Renal cortex interstitium (tissue), 11 donors: ENCODE measurements around the gene FBXO47. TPM values are rescaled to one million over a fixed set of nuclear protein-coding genes. Genes with fewer than 3 reads are reported as not detected.
"Not testable (repeated sequence)": the region's sequence is repeated elsewhere in the genome, so short reads cannot be mapped to it uniquely, and the experiment has no call there.

Experiments used
- DNase-seq, 11 donors: peaks; one replicate each; pipeline ENCODE4 v3.0.0-alpha.2; 2013; ENCODE audit warnings: low read depth in 9 of 11, low spot score in 4 of 11; ENCODE audit errors: extremely low read depth in 1 of 11
- polyA plus RNA-seq, 3 donors: library from polyadenylated mRNA; unstranded; fragments of 120-200 nt; gene quantifications; one replicate each; pipeline ENCODE4 v1.2.1, GENCODE V29; 2013; ENCODE audit not compliant: insufficient read length in 3 of 3

Gene FBXO47
- polyA plus RNA-seq, 3 donors = 0.07 TPM; not detected in 2

DNA sequence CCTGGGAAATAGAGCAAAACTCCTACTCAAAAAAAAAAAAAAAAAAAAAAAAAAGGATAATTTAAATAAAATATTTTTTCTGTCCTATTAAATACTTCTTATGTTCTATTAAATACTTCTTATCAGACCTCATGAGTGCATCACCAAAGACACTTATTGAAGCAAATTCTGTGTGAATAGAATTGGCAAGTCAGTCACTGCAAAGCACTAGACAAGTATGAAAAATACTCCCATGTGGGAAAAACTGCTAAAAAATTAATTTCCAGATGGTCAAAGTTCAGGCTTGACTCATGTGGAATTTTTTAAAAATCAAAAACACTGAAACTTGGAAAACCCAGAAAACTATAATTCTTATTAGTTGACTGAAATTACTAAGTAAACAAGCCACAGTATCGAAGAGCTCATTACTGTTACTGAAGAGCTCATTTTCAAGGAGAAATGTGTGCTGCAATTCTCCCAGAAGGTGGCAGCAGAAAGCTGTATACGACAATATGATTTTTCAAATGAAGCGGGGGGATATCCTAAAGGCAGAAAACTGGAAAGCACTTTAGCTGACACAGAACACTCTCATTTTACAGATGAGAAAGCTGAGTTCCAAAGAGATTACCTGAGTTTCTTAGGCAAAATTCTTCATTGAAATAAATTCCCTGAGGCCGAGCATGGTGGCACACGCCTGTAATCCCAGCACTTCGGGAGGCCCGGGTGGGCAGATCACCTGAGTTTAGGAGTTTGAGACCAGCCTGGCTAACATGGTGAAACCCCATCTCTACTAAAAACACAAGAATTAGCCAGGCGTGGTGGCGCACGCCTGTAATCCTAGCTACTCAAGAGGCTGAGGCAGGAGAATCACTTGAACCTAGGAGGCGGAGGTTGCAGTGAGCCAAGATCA is 15.9 kb upstream of the FBXO47 start:
- peak in 8 of 11 donors; percentile 65 to 79 (median 70) for DNase-seq

DNA sequence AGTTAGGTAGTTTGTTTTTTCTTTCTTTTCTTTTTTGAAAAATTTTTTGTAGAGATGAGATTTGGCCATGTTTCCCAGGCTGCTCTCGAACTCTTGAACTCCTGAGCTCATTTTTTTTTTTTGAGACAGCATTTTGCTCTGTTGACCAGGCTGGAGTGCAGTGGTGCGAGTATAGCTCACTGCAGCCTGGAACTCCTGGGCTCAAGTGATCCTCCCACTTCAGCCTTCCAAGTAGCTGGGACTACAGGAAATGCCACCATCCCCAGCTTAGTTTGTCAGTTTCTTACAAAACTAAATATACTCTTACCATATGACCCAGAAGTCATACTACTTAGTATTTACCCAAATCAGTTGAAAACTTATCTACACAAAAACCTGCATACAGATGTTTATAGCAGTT is 14.4 kb upstream of the FBXO47 start:
- DNase-seq = no peak

DNA sequence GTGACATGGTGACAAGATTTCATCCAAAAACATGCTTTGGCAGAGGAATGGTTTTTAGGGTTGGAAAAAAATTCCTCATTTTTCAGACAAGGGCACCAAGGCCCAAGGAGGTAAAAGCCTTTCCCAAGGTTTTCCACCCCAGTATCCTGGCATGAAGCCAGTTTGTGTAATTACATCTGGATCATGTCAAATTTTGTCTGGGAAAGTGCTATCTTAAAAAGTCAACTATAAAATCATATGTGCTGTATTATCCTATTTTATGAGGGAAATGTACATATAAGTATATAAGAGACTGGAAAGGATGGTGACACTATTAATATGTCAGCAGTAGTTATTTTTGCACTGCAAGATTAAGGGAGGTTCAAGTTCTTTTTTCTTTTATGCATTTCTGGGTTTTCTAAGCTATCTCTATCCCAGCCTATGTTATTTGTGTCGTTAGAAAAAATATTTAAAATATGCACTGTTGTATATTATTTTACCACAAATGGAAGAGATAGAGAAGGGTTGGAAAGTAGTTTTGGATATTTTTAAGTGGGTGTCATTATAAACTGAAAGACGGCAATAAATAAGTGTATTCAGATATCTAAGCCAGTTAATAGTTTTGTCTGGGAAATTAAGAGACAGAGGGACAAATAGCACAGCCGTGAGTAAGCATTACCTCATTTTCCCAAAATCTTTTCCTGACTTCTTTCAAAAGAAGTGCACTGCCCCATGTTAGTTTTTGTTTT is 13.5 kb upstream of the FBXO47 start:
- DNase-seq = peak in 1 of 11 donors; percentile 38

DNA sequence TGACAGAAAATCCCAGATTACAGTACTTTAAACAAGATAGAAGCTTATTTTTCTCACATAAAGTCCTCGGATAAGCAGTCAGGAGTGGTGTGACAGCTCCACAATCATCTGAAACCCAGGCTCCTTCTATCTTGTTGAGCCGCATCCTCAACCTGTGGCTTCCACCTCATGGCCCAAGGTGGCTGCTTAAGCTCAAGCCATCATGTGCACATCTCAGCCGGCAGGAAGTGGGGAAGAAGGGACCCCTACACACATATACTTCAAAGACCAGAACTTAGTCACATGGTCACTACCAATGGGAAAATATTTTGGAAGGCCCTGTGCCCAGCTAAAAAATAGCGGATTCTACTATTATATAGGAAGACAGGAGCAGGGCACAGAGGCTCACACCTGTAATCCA is 11.0 kb upstream of the FBXO47 start:
- no peak for DNase-seq

DNA sequence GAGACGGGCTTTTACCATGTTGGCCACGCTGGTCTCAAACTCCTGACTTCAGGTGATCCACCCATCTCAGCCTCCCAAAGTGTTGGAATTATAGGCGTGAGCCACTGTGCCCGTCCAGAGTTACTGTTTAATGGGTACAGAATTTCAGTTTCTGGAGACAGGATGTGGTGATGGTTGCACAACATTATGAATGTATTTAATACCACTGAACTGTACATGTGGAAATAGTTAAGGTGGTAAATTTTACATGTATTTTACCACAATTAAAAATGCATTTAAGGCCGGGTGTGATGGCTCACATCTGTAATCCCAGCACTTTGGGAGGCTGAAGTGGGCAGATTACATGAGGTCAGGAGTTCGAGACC is 9.0 kb upstream of the FBXO47 start:
- DNase-seq = not testable (repeated sequence)

DNA sequence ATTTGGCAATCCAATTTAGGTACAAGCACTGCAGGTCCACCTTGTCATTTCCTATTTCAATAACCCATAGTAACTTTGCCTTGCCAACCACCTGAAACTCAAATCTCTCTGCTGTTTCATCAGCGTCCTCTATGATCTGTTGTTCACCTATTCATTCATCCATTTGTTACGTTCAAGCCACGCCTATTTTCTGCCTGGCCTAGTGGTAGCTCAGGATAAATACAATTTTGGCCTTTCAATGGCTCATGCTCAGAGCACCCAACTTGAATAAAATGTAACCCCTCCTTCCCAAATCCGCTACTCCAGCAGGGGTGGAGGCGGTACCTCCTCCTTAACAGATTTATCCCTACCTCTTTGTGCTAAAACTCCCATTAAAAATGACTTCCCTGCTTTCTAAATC is 3.6 kb upstream of the FBXO47 start:
- DNase-seq = no peak

DNA sequence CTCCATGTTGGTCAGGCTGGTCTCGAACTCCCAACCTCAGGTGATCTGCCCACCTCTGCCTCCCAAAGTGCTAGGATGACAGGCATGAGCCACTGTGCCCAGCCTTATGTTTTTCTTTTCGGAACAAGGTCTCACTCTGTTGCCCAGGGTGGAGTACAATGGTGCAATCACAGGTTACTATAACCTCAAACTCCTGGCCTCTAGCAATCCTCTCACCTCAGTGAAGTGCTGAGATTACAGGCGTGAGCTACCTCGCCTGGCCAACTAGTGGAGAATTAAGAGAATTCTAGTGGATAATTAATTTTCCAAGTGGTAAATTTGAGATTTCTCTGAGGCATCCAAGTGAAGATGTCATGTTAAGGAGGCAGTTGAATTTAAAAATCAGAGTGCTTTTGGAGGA is 2.9 kb upstream of the FBXO47 start:
- DNase-seq = peak in 1 of 11 donors; percentile 20

DNA sequence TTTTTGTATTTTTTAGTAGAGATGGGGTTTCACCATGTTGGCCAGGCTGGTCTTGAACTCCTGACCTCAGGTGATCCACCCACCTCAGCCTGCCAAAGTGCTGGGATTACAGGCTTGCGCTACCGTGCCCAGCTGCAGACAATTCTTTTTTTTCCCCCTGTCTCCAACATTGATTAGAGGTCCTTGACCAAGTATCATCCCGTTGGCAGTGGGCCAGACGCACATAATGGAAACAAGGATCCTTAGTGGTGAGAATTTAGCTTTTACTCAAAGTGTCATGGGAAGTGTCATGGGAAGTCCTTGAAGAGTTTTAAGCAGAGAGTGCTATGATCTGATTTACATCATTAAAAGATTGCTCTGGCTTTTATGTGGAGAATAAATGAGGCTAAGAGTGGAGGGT is 2.1 kb upstream of the FBXO47 start:
- no peak for DNase-seq

DNA sequence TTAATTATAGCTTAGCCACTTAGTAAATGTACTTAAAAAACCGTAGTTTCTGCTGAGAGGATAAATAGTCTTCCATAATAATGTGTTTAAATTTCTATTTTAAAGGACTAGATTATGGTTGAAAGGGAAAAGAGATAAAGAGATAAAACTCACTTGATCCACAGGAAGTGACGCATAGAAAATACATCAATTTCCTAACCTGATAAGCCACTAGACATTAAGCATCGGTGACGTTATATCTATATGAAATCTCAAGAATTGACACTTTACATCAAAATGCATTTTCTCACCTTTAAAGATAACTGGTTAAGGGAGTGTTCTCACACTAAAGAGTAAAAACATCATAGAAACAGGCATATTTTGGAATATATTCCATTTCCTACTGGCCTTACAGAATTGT is 5.8 kb downstream of the FBXO47 start:
- DNase-seq = no peak

DNA sequence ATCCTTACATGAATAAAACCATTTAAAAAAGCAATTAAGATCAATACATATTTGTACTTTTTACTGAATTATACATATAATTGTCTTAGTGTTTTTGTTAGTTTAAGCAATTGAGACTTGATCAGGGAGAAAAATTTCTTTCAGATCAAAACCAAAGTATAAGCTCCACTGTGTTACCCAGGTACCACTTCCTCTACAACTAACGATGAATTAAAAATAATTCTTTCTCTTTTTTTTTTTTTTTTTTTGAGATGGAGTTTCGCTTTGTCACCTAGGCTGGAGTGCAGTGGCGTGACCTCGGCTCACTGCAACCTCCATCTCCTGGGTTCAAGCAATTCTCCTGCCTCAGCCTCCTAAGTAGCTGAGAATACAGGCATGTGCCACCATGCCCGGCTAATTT is 6.8 kb downstream of the FBXO47 start:
- DNase-seq = no peak

DNA sequence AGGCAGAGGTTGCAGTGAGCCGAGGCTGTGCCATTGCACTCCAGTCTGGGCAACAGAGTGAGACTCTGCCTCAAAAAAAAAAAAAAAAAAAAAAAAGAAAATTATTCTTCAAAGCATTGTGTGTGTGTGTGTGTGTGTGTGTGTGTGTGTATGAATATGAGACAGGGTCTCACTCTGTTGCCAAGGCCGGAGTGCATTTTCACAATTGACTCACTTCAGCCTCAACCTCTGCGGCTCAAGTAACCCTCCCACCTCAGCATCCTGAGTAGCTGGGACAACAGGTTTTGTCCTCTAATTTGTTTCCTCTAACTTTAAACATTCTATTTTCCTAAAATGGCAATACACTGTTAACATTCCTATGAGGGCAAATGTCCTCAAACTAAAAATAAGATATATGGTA is 7.7 kb downstream of the FBXO47 start:
- no peak for DNase-seq

DNA sequence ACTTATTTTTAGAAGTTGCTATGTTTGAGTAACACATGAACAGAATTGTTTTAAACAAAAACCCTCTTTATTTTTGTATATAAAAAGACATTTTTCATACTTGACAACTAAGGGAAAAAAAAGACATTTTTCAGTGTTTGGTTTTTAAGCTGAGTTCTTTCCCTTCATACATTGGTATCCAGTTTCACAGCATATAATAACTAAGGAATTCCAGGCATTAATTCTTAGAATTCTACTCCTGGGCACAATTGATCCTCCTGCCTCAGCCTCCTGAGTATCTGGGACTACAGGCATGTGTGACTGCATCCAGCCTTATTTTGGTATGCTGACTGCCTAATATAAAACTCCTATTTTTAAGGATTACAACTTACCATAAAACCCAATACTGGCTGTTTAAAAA is 8.4 kb downstream of the FBXO47 start:
- DNase-seq = no peak

DNA sequence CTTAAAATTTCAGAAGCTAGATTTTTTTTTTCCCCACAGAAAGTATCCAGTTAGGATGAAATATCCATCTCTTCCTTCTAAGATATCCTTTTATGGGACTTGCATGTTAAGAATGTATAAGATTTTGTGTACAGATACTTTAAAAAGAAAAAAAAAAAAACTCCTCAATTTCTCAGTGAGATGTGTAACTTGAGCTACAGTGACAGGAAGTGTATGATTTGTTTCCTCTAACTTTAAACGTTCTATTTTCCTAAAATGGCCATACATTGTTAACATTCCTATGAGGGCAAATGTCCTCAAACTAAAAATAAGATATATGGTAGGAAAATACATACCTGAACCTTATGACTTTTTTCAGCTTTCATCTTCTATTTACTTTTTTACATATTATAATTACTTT is 8.9 kb downstream of the FBXO47 start:
- DNase-seq = peak in 1 of 11 donors; percentile 9

DNA sequence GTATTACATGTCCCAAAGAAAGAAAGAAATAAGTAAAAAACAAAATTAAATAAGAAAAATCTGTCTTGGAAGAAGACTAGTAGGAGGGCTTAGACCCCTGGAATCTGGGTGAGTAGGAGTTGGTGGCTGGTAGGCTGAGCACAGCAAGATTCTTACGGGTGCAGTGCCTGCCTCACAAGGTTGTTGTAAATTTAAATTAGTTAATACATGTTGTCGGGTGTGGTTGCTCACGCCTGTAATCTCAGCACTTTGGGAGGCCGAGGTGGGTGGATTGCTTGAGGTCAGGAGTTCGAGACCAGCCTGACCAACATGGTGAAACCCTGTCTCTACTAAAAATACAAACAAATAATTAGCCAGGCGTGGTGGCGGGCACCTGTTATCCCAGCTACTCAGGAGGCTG is 13.4 kb downstream of the FBXO47 start:
- not testable (repeated sequence) for DNase-seq

DNA sequence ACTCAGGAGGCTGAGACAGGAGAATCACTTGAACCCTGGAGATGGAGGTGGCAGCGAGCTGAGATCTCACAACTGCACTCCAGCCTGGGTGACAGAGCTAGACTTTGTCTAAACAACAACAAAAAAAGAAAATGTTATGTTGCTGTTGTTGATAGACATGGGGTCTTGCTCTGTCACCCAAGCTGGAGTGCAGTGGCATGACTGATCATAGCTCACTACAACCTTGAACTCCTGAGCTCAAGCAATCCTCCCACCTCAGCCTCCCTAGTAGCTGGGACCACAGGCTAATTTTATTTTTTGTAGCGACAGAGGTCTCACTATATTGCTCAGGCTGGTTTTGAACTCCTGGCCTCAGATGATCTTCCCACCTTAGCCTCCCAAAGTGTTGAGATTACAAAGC is 20.0 kb downstream of the FBXO47 start:
- no peak for DNase-seq

DNA sequence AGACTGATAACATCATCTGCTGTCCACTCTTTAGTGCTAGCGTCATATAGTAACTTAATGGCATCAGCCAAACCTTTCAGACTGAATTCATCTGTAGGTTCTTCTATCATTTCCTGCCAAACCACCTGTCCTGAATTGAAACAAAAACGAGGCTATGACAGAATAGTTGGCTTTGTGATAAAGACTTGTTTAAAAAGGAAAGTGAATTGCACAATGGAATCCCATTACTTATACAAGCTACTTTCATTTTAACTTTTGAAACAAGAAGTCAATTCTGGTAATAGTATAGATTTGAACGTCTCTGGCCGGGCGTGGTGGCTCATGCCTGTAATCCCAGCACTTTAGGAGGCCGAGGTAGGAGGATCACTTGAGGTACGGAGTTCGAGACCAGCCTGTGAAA is 23.6 kb downstream of the FBXO47 start:
- DNase-seq = no peak

DNA sequence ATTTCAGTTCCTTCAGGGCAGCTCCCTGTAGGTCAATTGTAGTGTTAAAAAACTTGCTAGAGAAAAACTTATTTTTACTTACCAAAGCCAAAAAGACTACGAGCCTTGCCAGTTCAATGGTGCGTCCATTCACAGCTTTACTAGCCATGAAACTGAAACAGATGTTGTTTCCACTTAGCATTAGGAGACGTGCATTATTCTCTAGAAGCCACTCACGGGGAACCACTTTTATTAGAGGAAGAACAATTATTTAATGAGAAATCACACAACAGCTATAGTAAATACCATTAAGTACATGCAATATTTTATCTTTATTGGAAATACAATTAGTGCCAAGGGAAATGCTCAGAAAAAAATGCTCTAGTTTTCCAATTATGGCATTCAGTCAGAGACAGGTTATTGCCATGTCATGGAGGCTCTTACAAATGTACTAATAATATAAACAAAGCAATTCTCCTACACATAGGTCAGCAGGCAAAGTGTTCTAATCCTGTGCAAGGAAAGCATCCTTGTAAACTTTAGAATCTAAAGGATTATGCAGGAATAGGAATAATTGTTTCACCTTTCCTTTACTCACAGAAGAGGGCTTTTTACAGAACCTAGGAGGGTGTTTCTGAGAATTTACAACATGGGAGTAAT is 24.4 kb downstream of the FBXO47 start:
- no peak for DNase-seq

DNA sequence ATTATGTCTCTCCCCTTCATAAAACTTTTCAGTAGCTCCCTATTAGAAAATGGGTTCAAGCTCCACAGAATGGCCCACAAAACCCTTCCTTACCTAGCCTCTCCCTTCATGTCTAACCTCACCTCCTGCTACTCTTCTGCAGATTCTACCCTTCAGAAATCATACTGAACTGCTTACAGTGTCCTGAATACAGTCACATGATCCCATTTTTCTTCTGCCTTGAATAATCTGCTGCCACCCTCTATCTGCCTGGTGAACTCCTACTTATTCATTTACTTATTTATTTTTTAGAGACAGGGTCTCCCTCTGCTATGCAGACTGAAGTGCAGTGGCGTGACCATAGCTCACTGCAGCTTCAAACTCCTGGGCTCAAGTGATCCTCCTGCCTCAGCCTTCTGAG is 26.8 kb downstream of the FBXO47 start:
- no peak for DNase-seq

DNA sequence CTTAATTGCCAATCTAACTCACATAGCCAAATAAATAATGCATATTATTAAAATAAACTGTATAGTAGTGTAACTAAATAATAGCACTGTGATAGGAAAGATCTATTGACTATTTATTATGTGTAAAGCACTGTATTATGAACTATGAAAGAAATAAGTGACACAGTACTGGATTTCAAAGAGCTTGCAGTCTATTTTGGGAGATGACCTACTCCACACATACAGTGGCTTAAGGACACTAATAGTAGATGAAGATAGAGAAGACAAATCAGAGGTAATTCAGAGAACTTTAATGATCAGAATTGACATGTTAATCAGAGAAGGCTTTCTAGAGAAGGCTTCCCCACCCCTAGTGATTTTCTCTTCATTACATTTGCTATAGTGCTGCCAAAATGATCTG is 27.2 kb downstream of the FBXO47 start:
- no peak for DNase-seq

DNA sequence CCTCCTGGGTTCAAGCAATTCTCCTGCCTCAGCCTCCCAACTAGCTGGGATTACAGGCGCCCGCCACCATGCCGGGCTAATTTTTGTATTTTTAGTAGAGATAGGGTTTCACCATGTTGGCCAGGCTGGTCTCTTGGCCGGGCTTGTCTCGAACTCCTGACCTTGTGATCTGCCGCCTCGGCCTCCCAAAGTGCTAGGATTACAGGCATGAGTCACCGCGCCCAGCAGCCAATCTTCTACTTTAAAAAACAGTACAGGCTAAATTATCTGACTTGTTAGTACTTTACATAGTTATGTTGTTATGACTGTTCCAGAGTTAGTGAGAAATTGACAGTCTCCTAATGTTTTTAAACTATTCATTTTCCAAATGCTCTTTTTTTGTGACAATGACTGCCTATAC is 33.2 kb downstream of the FBXO47 start:
- not testable (repeated sequence) for DNase-seq
